LNCaP clone FGC (cell line): ENCODE measurements around the gene IFNB1.

ENCODE experiments used
- DNase-seq: peaks from one replicate; pipeline ENCODE4 v3.0.0-alpha.2; 2011; ENCODE audit warnings: low read depth
- H3K4me3 ChIP-seq: 2 replicates; pipeline ENCODE4 v1.5.1; 2011; ENCODE audit warnings: mild to moderate bottlenecking, low read depth, low read length, control low read depth
- CTCF ChIP-seq: IDR thresholded peaks from 2 replicates; pipeline ENCODE4 v1.5.1; 2012; ENCODE audit warnings: mild to moderate bottlenecking; ENCODE audit not compliant: control insufficient read depth, insufficient read depth; ENCODE audit errors: extremely low read depth

Gene IFNB1

GRCh38 chr9:21030389-21031035 is 47.2 kb downstream of the IFNB1 start:
- DNase-seq = no peak
- no peak for TF ChIP-seq CTCF
- H3K4me3 ChIP-seq = no peak overlapping the region

- no peak overlapping the region for H3K4me3 ChIP-seq
- DNase-seq = no peak
- TF ChIP-seq CTCF = no peak
Observed at GRCh38 chr9:21029661-21030060, 48.1 kb downstream of the IFNB1 start.

- DNase-seq = no peak
- TF ChIP-seq CTCF = no peak
- no peak overlapping the region for H3K4me3 ChIP-seq
Observed at GRCh38 chr9:21028466-21028865, 49.3 kb downstream of the IFNB1 start.

GRCh38 chr9:21027295-21027694 is 50.4 kb downstream of the IFNB1 start:
- no peak for TF ChIP-seq CTCF
- DNase-seq = no peak

More at GRCh38 chr9:21027295-21027694, 50.4 kb downstream of the IFNB1 start:
- no peak overlapping the region for H3K4me3 ChIP-seq
